HepG2 (cell line): ENCODE results near the gene RHBDL1. TPM values are rescaled to one million over a fixed set of nuclear protein-coding genes. Genes with fewer than 3 reads are reported as not detected.

Experiments used
- ELF3 ChIP-seq: IDR thresholded peaks from 2 replicates; pipeline ENCODE4 v1.6.1; 2016; ENCODE audit warnings: missing genetic modification reagents, missing compliant biosample characterization
- FOXO1 ChIP-seq: sonication (generic); formaldehyde crosslinking; IDR thresholded peaks from 2 replicates; pipeline ENCODE4 v1.4.0; 2020; ENCODE audit warnings: missing genetic modification reagents
- HNRNPLL ChIP-seq: fragments of 200-400 bp; formaldehyde crosslinking; IDR thresholded peaks from 2 replicates; pipeline ENCODE4 v1.6.1; 2017; ENCODE audit warnings: mild to moderate bottlenecking, low read depth, low read length; ENCODE audit not compliant: poor library complexity, severe bottlenecking
- KLF12 ChIP-seq: sonication (generic); formaldehyde crosslinking; IDR thresholded peaks from 2 replicates; pipeline ENCODE4 v1.4.0; 2020; ENCODE audit warnings: missing genetic modification reagents, borderline replicate concordance
- PTBP1 ChIP-seq: fragments of 200-400 bp; formaldehyde crosslinking; IDR thresholded peaks from 2 replicates; pipeline ENCODE4 v1.6.1; 2018; ENCODE audit warnings: low read length, low read depth; ENCODE audit not compliant: poor library complexity, severe bottlenecking
- RFXAP ChIP-seq: sonication (generic); formaldehyde crosslinking; IDR thresholded peaks from 2 replicates; pipeline ENCODE4 v1.4.0; 2020; ENCODE audit warnings: missing genetic modification reagents, borderline replicate concordance
- RORA ChIP-seq: sonication (generic); formaldehyde crosslinking; IDR thresholded peaks from 2 replicates; pipeline ENCODE4 v1.5.0; 2020; ENCODE audit warnings: mild to moderate bottlenecking, missing genetic modification reagents, moderate library complexity
- SALL1 ChIP-seq: sonication (generic); formaldehyde crosslinking; IDR thresholded peaks from 2 replicates; pipeline ENCODE4 v1.8.0; 2022; ENCODE audit warnings: mild to moderate bottlenecking, missing genetic modification reagents
- SIN3A ChIP-seq: IDR thresholded peaks from 2 replicates; pipeline ENCODE4 v1.6.1; 2011; ENCODE audit warnings: low read depth, mild to moderate bottlenecking, control low read depth, low read length, borderline replicate concordance
- SPEN ChIP-seq: sonication (generic); formaldehyde crosslinking; IDR thresholded peaks from 2 replicates; pipeline ENCODE4 v1.5.1; 2020; ENCODE audit warnings: low read depth, mild to moderate bottlenecking, missing genetic modification reagents
- THAP11 ChIP-seq: IDR thresholded peaks from 2 replicates; pipeline ENCODE4 v1.6.1; 2016; ENCODE audit warnings: missing biosample characterization, missing genetic modification reagents
- XBP1 ChIP-seq: sonication (generic); formaldehyde crosslinking; IDR thresholded peaks from 2 replicates; pipeline ENCODE4 v1.5.0; 2020; ENCODE audit warnings: missing genetic modification reagents
- ZBTB38 ChIP-seq: sonication (generic); formaldehyde crosslinking; IDR thresholded peaks from 2 replicates; pipeline ENCODE4 v1.5.1; 2020; ENCODE audit warnings: mild to moderate bottlenecking, missing genetic modification reagents
- ZMYM4 ChIP-seq: sonication (generic); formaldehyde crosslinking; IDR thresholded peaks from 2 replicates; pipeline ENCODE4 v1.8.1; 2023; ENCODE audit warnings: mild to moderate bottlenecking, missing genetic modification reagents
- ZNF3 ChIP-seq: IDR thresholded peaks from 2 replicates; pipeline ENCODE4 v1.7.0; 2017; ENCODE audit warnings: inconsistent platforms
- ZNF543 ChIP-seq: sonication (generic); formaldehyde crosslinking; IDR thresholded peaks from 2 replicates; pipeline ENCODE4 v1.4.0; 2020; ENCODE audit warnings: mild to moderate bottlenecking, missing genetic modification reagents
- ZNF737 ChIP-seq: sonication (generic); formaldehyde crosslinking; IDR thresholded peaks from 2 replicates; pipeline ENCODE4 v1.5.0; 2020; ENCODE audit warnings: missing genetic modification reagents, mild to moderate bottlenecking, borderline replicate concordance
- ZNF766 ChIP-seq: sonication (generic); formaldehyde crosslinking; IDR thresholded peaks from 2 replicates; pipeline ENCODE4 v1.5.0; 2020; ENCODE audit warnings: missing genetic modification reagents, borderline replicate concordance
- ZNF850 ChIP-seq: sonication (generic); formaldehyde crosslinking; conservative IDR thresholded peaks from 2 replicates; pipeline ENCODE4 v1.9.0; 2021; ENCODE audit warnings: mild to moderate bottlenecking, missing genetic modification reagents
- ZNF883 ChIP-seq: sonication (generic); formaldehyde crosslinking; IDR thresholded peaks from 2 replicates; pipeline ENCODE4 v1.5.1; 2020; ENCODE audit warnings: mild to moderate bottlenecking, missing genetic modification reagents; ENCODE audit errors: not compliant biosample characterization
- polyA plus RNA-seq, 8 experiments: library from polyadenylated mRNA; depleted of rRNA in 3 of 8; stranded (reverse) in 7 of 8; unstranded in 1 of 8; fragments of >200 nt; fragmentation: Illumina TruSeq in 4 of 8; extraction: Trizol in 4 of 8; gene quantifications; 2 replicates each; pipeline versions ENCODE4 v1.2.1 to v1.2.3, GENCODE V29; 2011 to 2016; ENCODE audit warnings: low read depth in 4 of 8, missing spikeins in 1 of 8, mixed read lengths in 1 of 8; ENCODE audit not compliant: insufficient read depth in 1 of 8
- total RNA-seq, 5 experiments: library from RNA; depleted of rRNA; stranded (reverse); fragments of >200 nt; fragmentation: Illumina TruSeq; extraction: Trizol; gene quantifications; 2 replicates each; pipeline ENCODE4 v1.2.3, GENCODE V29; 2016; ENCODE audit warnings: low read depth in 1 of 5
- TF ChIP-seq, protein P1 (sequence below): IDR thresholded peaks from 2 replicates; pipeline ENCODE4 v1.6.1; 2016; ENCODE audit warnings: mild to moderate bottlenecking
- TF ChIP-seq, protein P2 (sequence below): sonication (generic); formaldehyde crosslinking; IDR thresholded peaks from 2 replicates; pipeline ENCODE4 v1.9.0; 2021; ENCODE audit warnings: missing genetic modification reagents, borderline replicate concordance
- TF ChIP-seq, protein P3 (sequence below): IDR thresholded peaks from 2 replicates; pipeline ENCODE4 v1.6.1; 2012; ENCODE audit warnings: inconsistent platforms
- TF ChIP-seq, protein P4 (sequence below): sonication (generic); formaldehyde crosslinking; IDR thresholded peaks from 2 replicates; pipeline ENCODE4 v1.8.0; 2022; ENCODE audit warnings: low read depth, missing genetic modification reagents

The RHBDL1 gene
- total and polyA plus RNA-seq, 2 of the 13 experiments (the other 11 are each of a cell fraction or from before 2014, with no cell fraction given): 1.8 to 3.8 TPM

DNA sequence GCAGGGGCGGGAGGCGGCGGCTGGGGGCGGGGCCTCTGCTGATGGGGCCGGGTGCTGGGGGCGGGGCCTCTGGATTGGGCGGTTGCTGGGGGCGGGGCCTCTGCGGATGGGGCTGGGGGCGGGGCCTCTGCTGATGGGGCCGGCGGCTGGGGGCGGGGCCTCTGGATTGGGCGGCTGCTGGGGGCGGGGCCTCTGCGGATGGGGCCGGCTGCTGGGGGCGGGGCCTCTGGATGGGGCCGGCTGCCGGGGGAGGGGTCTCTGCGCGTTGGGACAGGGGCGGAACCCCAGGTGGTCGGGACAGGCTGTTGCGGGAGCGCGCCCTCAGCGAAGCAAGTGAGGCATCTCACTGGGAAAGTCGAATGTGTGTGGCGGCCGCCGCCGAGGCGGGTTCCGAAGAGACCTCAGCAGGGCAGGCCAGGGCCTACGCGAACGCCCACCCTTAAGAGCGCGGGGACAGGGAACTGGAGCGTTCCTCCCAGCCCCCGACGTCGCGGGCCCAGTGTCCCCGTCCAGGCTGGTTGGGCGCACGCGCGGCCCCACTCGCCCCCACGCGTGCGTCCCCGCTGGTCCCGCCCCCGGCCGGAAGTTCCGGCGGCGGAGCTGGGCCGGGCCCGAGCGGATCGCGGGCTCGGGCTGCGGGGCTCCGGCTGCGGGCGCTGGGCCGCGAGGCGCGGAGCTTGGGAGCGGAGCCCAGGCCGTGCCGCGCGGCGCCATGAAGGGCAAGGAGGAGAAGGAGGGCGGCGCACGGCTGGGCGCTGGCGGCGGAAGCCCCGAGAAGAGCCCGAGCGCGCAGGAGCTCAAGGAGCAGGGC is 4.5 kb downstream of the RHBDL1 start, which contains the start of gene STUB1 (continued):
- TF ChIP-seq, protein P1, sequence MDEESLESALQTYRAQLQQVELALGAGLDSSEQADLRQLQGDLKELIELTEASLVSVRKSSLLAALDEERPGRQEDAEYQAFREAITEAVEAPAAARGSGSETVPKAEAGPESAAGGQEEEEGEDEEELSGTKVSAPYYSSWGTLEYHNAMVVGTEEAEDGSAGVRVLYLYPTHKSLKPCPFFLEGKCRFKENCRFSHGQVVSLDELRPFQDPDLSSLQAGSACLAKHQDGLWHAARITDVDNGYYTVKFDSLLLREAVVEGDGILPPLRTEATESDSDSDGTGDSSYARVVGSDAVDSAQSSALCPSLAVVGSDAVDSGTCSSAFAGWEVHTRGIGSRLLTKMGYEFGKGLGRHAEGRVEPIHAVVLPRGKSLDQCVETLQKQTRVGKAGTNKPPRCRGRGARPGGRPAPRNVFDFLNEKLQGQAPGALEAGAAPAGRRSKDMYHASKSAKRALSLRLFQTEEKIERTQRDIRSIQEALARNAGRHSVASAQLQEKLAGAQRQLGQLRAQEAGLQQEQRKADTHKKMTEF (CRISPR knock-in tag): peak; percentile 33; the same call in 1 of the 2 replicates
- TF ChIP-seq FOXO1 (CRISPR knock-in tag) (no peak), THAP11 (CRISPR knock-in tag) (peak; percentile 59; the same call in 1 of the 2 replicates), PTBP1 (no peak), ZNF766 (CRISPR knock-in tag) (no peak), ZMYM4 (CRISPR knock-in tag) (peak; percentile 3; the same call in 1 of the 2 replicates), ZNF543 (0 out of 2 replicates have a peak, but pooled peaks have one; percentile 4), XBP1 (CRISPR knock-in tag) (no peak), ZNF737 (no peak), KLF12 (CRISPR knock-in tag) (0 out of 2 replicates have a peak, but pooled peaks have one; percentile 46), HNRNPLL (peak; percentile 55), RORA (CRISPR knock-in tag) (no peak), ZNF883 (CRISPR knock-in tag) (peak; percentile 2), ZBTB38 (CRISPR knock-in tag) (peak; percentile 46), ZNF850 (CRISPR knock-in tag) (no peak), SPEN (CRISPR knock-in tag) (peak; percentile 28), SIN3A (0 out of 2 replicates have a peak, but pooled peaks have one; percentile 5), SALL1 (0 out of 2 replicates have a peak, but pooled peaks have one; percentile 27), ZNF3 (no peak), ELF3 (CRISPR knock-in tag) (0 out of 2 replicates have a peak, but pooled peaks have one; percentile 13), RFXAP (CRISPR knock-in tag) (peak; percentile 51; the same call in 1 of the 2 replicates)
- TF ChIP-seq, protein P2, sequence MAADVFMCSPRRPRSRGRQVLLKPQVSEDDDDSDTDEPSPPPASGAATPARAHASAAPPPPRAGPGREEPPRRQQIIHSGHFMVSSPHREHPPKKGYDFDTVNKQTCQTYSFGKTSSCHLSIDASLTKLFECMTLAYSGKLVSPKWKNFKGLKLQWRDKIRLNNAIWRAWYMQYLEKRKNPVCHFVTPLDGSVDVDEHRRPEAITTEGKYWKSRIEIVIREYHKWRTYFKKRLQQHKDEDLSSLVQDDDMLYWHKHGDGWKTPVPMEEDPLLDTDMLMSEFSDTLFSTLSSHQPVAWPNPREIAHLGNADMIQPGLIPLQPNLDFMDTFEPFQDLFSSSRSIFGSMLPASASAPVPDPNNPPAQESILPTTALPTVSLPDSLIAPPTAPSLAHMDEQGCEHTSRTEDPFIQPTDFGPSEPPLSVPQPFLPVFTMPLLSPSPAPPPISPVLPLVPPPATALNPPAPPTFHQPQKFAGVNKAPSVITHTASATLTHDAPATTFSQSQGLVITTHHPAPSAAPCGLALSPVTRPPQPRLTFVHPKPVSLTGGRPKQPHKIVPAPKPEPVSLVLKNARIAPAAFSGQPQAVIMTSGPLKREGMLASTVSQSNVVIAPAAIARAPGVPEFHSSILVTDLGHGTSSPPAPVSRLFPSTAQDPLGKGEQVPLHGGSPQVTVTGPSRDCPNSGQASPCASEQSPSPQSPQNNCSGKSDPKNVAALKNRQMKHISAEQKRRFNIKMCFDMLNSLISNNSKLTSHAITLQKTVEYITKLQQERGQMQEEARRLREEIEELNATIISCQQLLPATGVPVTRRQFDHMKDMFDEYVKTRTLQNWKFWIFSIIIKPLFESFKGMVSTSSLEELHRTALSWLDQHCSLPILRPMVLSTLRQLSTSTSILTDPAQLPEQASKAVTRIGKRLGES (CRISPR knock-in tag): 0 out of 2 replicates have a peak, but pooled peaks have one; percentile 34
- TF ChIP-seq, protein P3, sequence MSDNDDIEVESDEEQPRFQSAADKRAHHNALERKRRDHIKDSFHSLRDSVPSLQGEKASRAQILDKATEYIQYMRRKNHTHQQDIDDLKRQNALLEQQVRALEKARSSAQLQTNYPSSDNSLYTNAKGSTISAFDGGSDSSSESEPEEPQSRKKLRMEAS: peak; percentile 80
- TF ChIP-seq, protein P4, sequence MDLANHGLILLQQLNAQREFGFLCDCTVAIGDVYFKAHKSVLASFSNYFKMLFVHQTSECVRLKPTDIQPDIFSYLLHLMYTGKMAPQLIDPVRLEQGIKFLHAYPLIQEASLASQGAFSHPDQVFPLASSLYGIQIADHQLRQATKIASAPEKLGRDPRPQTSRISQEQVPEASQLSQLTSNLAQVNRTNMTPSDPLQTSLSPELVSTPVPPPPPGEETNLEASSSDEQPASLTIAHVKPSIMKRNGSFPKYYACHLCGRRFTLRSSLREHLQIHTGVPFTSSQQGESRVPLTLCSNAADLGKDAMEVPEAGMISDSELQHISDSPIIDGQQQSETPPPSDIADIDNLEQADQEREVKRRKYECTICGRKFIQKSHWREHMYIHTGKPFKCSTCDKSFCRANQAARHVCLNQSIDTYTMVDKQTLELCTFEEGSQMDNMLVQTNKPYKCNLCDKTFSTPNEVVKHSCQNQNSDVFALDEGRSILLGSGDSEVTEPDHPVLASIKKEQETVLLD: peak; percentile 68; the same call in 1 of the 2 replicates
